Cortex of kidney (tissue), 1 donor: ENCODE measurements around the gene VPS13D.

Source experiments
- DNase-seq: peaks from one replicate; lab custom pipeline; 2025; lab: John Stamatoyannopoulos, UW

VPS13D gene

DNA sequence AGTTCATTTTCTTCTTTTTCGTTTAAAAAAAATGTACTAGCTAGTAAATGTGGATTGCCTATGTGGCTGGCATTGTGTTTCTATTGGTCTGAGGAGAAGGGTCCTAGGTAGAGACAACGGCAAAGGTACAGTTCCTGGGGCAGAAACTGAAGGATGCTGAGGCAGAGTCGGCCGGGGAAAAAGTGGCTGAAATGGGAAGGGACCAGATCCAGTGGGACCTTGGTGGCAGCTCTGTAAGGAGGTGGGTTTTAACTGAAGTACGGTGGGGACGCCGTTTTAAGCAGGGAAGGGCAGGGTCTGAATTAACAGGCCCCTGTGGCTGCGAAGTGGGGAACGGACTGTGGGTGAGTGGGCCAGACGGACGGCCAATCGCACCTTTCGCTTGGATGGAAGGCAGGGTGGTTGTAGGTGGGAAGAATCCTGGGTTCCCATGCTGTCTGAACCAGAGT lies 420 bp upstream of the VPS13D start:
- no peak for DNase-seq

DNA sequence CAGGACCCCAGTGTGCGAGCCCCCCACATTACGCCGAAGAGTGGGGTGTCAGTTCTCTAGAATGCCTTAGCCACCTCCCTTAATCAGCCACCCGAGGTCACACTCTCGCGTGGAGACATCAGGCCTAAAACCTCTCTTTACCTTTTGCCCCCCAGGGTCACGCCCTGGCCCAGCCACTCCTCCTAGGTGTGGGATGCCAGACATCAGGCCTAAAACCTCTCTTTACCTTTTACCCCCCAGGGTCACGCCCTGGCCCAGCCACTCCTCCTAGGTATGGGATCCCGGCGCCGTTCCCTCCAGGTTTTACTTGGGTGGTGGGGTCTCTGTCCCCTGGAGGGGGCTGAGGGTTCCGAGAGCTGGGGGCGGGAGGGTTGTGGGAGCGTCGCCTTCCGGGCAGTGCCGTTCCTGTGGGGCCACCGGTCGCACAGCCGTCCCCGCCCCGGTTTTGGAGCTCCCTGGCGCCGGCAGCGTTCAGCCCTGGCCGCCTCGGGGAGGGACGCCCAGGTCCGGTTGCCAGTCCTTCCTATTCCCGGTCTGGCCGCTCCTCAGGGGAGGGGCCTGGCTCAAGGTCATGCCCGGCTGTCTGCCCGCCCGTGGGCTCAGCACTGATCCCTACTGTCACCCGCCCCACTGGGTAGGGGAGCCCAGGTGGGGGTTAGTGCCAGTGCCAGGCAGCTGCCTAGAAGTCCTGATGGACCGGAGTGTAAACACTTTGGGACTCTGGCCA lies 882 bp downstream of the VPS13D start:
- no peak for DNase-seq

DNA sequence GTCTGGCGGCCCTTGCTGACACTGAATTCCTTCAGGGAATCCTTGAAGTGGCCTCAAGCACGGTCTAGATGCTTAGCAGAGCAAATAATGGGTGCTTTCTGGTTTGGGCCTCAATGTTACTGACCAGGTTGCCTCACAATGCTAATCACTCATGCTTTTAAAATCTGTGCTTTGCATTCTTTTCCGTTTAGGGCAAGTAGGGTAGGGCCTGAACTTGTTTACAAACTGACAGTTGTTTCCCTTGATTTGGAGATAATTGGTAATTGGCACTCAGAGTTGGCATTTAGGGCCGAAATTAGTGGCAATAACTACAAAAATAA lies 1.4 kb downstream of the VPS13D start:
- DNase-seq: no peak

DNA sequence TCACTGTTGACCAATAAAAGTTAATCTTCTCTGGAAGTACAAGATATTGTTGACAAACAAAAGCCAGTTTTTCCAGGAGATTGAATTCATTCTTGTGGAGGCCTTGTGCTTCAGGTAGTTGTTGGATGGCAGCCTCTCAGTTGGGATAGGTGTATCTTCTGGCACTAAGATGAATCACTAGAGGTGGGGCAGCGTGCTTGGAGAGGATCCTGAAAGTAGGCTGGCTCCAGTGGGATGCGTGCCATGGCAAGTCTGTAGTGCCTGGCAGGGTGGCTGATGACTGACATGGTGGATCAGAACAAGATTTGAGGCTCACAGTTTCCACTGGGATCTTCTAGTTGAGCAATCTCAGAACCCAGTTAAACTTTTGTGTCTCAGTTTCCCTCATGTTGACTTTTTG lies 2.4 kb downstream of the VPS13D start:
- DNase-seq: no peak

DNA sequence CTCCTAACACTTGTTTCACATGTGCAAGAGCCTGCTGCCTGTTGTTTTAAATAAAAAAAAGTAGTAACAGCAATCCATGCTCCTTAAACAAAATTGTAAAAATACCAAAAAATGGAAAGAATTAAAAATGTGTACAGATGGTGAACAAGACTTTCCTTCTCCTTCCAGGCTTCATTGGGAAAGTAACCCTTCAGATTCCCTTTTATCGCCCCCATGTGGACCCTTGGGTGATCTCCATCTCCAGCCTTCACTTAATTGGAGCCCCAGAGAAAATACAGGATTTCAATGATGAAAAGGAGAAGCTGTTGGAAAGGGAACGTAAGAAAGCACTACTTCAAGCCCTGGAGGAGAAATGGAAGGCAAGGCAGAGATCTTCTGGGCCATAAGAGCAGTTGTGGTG lies 14.2 kb downstream of the VPS13D start:
- no peak for DNase-seq

DNA sequence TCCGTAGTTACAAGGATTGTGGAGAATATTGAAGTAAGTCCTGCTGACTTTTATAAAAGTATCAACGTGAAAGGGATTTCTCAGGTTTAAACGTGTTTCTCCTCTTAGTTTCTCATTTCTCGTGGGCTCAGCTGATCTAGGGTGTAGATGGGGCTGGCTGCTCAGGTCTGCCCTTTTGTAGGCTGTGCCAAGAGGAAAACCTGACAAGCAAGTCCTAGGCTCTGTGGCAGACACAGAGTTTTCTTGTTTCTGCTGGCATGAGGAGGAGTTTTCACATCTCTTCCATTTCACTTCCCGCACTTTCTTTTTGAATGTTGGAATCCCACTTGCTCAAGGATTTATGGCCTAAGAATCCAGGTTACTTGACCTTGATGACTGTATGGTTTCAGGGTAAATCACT lies 14.8 kb downstream of the VPS13D start:
- DNase-seq: no peak

DNA sequence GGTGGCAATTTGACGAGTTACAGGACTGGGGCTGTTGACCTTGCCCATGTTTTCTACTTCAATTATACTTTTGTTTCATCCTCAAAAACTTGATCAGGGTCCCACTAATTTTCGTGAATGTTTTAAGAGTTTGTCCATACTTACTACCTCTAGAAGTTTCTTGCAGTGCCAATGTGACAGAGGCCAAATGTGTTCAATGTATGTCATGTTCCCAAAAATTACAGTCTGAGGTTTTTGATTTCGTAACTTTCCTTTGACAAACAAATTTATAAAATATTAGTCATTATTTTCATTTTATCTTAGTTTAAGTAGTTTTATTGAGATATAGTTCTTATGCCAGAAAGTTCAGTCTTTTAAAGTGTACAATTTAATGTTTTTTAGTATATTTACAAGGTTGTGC lies 15.3 kb downstream of the VPS13D start:
- DNase-seq: no peak

DNA sequence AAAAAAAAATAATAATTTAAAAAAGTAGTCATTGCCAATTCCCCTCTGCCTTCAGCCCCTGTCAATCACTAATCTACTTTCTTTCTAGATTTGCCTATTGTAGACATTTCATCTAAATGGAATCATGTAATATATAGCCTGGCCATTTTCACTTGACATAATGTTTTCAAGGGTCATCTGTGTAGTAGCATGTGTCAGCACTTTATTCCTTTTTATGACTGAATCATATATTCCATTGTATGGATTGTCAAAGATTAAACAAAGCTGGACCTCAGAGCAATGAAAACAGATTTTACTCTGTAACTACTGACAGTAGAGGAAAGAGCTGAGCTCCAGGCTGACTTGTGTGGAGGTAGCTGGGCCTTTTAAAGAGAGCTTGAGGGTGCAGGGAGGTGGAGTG lies 15.9 kb downstream of the VPS13D start:
- DNase-seq: no peak

DNA sequence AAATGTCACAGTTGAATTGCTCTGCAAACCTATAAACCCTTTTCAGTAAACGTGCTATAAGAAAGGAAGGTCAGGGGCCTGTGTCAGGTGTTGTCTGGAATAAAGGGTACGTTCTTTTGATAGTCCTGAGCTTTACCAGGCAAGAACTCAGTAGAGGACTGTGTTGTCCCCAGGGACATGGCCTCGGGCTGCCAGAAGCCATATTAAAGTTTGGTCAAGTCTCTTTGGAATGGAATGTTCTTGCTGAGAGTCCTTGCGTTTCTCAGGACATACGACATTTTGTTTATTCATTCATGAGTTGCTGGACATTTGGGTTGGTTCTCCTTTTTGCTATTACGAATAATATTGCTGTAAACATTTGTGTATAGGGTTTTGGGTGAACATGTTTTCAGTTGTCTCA lies 16.8 kb downstream of the VPS13D start:
- DNase-seq: no peak

DNA sequence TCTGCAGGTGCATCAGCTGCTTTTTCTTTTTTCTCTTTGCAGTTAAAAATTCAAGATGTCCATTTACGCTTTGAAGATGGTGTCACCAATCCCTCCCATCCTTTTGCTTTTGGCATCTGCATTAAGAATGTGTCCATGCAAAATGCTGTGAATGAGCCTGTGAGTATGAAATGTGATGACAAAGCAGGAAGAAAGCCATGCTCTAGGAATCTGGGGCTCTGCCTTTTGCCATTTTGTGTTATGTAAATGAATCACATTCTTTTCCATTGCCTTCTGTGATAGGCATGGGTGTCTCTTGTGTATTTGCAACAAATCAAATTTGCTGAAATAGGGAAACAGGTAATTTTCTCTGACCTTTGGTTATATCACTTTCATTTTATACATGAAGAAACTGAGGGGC lies 19.4 kb downstream of the VPS13D start:
- no peak for DNase-seq

DNA sequence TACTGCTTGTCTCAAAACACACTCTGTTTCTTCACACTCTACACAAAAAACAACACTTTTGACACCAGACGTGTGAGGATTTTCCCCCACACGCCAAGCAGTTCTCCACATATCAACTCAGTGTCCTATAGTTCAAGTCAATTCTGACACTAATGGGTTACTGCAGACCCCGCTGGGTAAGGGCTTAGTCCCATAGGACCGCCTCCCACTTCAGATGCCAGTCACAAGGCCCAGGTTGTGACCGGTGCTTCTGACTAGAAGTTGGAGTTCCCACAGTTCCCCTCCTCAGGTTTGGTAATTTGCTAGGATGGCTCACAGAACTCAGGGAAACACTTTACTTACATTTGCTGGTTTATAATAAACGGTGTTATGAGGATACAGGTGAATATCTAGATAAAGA lies 19.9 kb downstream of the VPS13D start:
- no peak for DNase-seq

DNA sequence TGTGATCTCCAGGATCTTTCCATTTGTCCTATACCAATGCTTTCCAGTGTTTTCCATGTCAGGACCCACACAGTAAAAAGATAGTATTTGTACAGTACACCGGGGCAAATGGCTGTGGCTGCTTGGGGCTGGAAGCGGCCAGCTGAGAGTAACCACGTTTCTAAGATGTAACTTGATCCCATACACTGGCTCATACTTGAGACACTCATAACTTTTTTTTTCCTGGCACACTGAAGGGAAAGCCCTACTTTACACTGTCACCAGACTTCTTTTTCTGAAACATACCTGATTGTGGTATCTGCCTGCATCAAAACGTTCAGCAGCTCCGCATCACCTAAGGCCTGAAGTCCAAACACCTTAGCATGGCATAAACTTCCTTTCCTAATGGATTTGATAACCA lies 21.6 kb downstream of the VPS13D start:
- no peak for DNase-seq

DNA sequence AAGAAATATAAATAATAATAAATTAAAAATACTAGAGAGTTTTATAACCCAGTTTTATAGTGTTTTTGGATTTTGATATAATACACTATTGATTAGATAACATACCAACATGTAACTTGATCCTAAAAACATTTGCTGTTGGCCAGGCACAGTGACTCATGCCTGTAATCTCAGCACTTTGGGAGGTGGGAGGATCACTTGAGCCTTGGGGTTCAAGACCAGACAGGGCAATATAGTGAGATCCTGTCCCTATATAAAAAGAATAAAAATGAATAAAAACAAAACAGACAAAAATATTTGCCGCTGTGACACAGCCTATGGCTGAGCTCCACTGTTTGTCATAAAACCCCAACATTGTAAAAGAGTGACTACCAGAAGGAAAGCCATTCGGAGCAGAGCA lies 26.1 kb downstream of the VPS13D start:
- DNase-seq: no peak

DNA sequence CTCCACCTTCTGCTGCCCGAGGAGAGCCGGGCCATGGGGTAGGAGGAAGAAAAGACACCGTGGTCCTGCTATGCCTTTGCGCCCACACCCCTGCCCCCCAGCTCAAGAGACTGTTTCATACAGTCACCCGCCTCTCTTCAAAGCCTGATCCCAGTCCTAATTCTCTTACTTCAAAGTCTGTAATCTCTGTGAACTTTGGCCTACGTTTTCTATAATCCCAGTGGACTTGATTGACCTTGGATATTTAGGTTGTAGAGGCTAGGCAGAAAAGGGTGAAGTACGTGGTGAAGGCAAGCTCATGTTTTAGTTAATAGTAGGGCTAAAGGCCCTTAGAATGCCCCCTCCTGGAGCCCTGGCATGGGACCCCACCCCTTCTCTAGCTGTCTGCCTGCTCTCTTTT lies 28.4 kb downstream of the VPS13D start:
- no peak for DNase-seq

DNA sequence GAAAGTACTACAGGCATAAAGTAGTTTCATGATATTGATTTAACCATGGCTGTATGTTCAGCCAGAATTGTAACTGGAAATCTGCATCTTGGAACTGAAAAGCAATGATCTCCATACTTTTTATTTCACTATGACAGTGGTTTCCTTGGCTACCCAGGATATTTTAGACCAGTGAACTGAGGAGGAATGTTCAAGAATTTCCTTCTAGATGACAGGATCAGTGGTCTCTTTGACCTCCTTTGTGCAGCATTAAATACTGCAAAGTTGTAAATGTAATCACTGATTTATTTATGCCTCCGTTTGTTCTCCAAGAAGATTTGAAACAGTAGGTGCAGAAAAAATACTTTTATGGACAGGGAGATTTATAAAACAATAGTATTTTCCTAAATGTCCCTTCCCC lies 39.5 kb downstream of the VPS13D start:
- no peak for DNase-seq

DNA sequence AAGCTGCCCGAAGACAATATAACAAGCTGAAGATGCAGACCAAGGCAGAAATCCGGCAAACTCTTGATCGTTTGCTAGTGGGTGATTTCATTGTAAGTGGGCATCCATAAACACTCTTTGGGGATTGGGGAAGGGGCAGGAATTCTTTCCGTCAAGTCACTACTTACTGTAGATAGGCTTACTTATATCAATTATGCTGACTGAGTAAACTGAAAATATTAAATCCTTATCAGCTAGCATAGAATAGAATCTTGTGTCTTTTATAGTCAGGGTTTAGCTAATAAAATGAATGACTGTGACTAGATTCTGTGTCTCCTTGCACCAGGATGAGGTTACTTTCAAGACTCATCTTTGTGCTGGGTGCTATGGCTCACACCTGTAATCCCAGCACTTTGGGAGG lies 41.2 kb downstream of the VPS13D start:
- no peak for DNase-seq

DNA sequence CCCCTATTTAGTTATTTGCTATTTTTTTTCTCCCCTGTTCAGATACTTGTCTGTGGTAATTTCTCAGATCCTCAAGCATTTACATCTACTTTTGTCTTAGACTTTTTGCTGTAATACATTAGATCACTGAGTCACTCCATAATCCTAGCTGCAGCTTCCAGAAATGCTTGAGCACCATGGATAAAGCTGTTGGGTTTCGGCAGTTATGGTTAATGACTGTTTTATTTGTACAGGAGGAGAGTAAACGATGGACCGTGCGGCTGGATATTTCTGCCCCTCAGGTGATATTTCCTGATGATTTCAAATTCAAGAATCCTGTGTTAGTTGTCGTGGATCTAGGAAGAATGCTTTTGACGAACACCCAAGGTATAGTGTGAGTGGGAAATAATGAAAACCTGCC lies 42.9 kb downstream of the VPS13D start:
- DNase-seq: no peak

DNA sequence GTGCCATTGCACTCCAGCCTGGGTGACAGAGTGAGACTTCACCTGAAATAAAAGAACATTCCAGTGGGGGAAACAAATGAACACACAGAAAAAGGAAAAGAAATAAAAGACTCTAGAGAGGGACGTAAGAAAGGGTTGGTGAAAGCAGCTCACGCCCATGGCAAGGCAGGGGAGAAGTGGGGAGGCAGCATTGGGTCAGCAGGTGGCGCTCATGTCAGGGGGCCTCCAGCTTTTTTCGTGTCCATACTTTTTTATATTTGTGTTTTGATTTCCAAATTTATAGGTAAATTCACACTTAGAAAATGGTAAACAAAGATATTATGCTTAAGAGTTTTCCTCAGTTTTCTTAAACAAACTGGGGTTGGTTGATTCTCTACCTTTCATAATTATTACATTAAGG lies 45.5 kb downstream of the VPS13D start:
- no peak for DNase-seq

DNA sequence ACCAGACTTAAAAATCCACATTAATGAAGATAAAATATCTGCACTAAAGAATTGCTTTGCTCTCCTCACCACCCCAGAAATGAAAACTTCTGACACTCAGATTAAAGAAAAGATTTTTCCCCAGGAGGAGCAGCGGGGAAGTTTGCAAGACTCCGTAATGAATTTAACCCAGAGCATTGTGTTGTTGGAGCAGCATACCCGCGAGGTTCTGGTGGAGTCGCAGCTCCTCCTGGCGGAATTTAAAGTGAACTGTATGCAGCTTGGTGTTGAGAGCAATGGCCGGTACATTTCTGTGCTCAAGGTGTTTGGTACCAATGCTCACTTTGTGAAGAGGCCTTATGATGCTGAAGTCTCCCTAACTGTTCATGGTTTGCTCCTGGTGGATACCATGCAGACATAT lies 46.4 kb downstream of the VPS13D start:
- DNase-seq: no peak

DNA sequence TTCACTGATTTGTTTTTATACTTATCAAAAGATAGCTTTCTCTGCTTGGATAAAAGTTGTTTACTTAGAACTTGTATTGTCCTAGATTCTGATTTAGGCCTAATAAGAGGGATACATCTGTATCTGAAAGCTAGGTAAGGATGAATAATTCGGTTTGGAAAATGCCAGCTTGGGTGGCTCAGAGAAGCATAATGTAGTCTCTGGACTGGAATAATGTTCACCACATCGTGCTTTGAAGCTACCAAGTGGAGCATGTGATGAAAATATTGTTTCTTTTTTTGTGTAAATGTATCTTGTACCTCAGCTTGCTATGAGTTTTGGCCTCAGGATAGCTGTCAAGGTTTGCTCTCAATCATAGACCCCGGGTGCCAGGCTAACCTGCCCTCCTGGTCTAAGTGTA lies 49.2 kb downstream of the VPS13D start:
- DNase-seq: no peak

DNA sequence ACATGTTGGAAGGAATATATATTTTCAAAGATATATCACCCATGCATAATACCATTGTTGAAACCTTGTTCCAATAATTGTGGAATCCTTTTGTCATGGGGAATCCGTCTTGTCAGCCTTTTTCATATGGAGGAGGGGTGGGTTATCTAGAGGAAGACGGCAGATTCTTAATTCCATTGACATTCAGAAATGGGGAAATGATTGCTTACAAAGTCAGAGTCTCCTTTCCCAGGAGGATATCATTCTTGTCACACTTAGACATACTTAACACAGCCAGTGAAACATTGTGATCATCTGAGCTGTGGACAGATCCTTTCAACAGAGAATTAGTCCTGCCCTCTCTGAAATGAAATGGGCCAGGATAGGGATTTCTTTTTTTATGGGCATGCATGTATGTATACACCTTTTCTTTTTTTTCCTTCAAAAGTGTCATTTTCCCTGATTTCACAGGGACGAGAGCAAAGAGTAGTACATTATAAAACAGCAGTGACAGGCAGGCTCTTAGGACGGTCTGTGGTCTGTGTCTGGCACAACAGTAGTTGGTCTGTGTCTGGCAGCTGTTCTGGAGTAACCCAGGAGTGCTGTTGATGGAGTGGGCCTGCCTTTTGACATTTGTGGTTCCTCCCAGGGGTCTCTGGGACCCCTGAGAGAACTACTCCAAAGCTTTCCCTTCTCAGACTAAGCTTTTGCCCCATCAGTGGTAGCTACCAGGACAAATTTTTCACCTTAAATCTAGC lies 50.1 kb downstream of the VPS13D start:
- no peak for DNase-seq

DNA sequence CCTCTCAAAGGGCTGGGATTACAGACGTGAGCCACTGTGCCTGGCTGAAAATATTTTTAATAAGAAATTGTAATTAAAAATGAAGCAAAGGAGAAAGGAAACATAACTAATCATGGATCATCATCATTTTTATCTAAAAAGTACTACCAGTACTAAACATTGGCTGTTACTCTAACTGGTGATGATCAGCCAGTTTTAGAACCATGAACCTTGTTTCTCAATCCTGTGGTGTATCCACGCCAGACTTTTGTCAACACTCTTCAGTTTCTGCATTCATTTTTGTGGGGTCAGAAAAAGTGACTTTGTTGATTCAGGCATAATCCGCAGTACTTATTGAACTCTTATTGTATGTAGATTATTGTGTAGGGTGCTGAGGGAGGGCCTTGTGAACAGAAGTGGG lies 52.3 kb downstream of the VPS13D start:
- DNase-seq: no peak

DNA sequence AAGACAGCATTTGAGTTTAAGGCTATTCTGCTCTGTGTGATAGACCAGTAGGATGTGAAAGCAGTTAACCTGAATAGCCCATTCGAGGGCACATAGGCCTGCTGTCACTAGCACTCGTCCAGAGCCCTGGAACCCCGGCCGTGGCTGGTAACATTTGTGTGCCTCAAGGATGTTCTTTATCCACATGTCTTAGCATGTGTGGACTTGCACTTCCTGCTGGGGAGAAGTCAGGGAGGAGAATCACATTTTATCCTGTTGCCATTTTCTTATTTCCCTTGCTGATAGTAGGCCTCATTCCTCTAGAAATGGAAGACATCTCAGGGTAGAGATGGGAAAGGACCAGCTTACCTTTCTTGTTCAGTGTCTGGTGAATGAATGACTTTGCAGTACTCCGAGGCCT lies 54.7 kb downstream of the VPS13D start:
- DNase-seq: no peak

DNA sequence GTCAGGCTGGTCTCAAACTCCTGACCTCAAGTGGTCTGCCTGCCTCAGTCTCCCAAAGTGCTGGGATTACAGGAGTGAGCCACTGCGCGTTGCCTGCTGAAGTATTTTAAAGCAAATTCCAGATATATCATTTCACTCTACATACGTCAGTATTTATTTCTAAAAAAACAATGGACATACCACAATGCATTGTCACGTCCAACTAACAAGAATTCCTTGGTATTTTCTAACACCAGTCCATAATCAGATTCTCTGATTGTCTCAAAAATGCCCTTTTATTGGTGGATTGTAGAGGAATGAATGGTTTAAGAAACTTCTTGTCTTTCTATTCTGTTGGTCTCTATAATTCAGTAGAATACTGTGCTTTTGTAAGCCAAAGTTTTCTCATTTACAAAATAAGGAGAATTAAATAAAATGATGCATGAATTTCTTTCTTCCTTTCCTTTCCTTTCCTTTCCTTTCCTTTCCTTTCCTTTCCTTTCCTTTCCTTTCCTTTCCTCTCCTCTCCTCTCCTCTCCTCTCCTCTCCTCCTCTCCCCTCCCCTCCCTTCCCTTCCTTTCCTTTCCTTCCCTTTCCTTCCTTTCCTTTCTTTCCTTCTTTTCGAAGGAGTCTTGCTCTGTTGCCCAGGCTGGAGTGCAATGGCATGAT lies 55.8 kb downstream of the VPS13D start:
- no peak for DNase-seq
